ENCODE data around the gene MMP25. TPM values are rescaled to one million over a fixed set of nuclear protein-coding genes. Genes with fewer than 3 reads are reported as not detected.

The MMP25 gene
- total and polyA plus RNA-seq, 9 of the 15 experiments (the other 6 are each of a cell fraction or from before 2014, with no cell fraction given): 0.03 to 0.04 TPM; not detected in 7

DNA sequence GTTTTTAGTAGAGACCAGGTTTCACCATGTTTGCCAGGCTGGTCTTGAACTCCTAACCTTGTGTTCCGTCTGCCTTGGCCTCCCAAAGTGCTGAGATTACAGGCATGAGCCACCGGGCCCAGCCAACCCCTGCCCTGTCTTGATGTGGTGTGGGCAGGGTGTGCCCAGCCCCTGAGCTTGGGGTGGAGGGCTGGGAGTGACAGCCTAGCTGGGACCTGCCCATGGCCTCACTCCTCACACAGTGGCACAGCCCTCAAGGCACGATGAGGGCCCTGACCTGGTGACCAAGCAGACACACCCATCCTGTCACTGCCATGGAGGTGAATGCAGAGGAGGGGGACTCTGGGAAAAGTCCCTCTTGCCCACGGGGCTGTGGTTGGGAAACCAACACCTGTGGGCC, 22.1 kb downstream of the MMP25 start:
- no peaks in the 10 kb centered on the region for H4K20me1 ChIP-seq (replicated peaks; ENCODE audit: control insufficient read depth, insufficient read depth, low read length)
- intact Hi-C loops (cut with micrococcal nuclease) (no loop called here), in situ Hi-C loops (cut with MboI) (no loop called here)
- no peaks in the 10 kb centered on the region for H3K36me3 ChIP-seq (ENCODE audit: control insufficient read depth, insufficient read depth, low read length)
- POLR2A ChIA-PET: interaction anchor here (0.5 kb wide), 1 partner anchor 169 kb away, joined by 3 read pairs; no protein-coding TSS in a partner anchor
- ATAC-seq (no peak), FAIRE-seq (no peak), DNase-seq (ENCODE audit: extremely low read depth in 1 of 4, low spot score in 3 of 4) (no peak)
- 53% methylated on average over 4 of the region's 4 CpGs for WGBS (ENCODE audit: insufficient coverage, low coverage, missing lambda C conversion rate)
- TF ChIP-seq, protein P1, sequence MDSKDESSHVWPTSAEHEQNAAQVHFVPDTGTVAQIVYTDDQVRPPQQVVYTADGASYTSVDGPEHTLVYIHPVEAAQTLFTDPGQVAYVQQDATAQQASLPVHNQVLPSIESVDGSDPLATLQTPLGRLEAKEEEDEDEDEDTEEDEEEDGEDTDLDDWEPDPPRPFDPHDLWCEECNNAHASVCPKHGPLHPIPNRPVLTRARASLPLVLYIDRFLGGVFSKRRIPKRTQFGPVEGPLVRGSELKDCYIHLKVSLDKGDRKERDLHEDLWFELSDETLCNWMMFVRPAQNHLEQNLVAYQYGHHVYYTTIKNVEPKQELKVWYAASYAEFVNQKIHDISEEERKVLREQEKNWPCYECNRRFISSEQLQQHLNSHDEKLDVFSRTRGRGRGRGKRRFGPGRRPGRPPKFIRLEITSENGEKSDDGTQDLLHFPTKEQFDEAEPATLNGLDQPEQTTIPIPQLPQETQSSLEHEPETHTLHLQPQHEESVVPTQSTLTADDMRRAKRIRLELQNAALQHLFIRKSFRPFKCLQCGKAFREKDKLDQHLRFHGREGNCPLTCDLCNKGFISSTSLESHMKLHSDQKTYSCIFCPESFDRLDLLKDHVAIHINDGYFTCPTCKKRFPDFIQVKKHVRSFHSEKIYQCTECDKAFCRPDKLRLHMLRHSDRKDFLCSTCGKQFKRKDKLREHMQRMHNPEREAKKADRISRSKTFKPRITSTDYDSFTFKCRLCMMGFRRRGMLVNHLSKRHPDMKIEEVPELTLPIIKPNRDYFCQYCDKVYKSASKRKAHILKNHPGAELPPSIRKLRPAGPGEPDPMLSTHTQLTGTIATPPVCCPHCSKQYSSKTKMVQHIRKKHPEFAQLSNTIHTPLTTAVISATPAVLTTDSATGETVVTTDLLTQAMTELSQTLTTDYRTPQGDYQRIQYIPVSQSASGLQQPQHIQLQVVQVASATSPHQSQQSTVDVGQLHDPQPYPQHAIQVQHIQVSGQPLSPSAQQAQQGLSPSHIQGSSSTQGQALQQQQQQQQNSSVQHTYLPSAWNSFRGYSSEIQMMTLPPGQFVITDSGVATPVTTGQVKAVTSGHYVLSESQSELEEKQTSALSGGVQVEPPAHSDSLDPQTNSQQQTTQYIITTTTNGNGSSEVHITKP (IDR thresholded peaks at IDR 0.05; ENCODE audit: partially characterized antibody): no peak
- no peak for TF ChIP-seq CCNT2 (IDR thresholded peaks at IDR 0.05; ENCODE audit: borderline replicate concordance, extremely low read depth, insufficient read length, low read depth, low read length)
- no peak for TF ChIP-seq ETV5 (CRISPR knock-in tag; IDR thresholded peaks at IDR 0.05; ENCODE audit: low read depth)
- no peak for TF ChIP-seq POLR3G (IDR thresholded peaks at IDR 0.05; ENCODE audit: extremely low read depth, insufficient read length, insufficient replicate concordance)
- TF ChIP-seq, protein P2, sequence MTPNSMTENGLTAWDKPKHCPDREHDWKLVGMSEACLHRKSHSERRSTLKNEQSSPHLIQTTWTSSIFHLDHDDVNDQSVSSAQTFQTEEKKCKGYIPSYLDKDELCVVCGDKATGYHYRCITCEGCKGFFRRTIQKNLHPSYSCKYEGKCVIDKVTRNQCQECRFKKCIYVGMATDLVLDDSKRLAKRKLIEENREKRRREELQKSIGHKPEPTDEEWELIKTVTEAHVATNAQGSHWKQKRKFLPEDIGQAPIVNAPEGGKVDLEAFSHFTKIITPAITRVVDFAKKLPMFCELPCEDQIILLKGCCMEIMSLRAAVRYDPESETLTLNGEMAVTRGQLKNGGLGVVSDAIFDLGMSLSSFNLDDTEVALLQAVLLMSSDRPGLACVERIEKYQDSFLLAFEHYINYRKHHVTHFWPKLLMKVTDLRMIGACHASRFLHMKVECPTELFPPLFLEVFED (CRISPR knock-in tag; conservative IDR thresholded peaks at IDR 0.05): no peak
- TF ChIP-seq LCOR (CRISPR knock-in tag; IDR thresholded peaks at IDR 0.05): no peak
- no peak for TF ChIP-seq ZNF274 (IDR thresholded peaks at IDR 0.05; ENCODE audit: borderline replicate concordance, low read depth, low read length)
- TF ChIP-seq, protein P3, sequence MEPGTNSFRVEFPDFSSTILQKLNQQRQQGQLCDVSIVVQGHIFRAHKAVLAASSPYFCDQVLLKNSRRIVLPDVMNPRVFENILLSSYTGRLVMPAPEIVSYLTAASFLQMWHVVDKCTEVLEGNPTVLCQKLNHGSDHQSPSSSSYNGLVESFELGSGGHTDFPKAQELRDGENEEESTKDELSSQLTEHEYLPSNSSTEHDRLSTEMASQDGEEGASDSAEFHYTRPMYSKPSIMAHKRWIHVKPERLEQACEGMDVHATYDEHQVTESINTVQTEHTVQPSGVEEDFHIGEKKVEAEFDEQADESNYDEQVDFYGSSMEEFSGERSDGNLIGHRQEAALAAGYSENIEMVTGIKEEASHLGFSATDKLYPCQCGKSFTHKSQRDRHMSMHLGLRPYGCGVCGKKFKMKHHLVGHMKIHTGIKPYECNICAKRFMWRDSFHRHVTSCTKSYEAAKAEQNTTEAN (CRISPR knock-in tag; IDR thresholded peaks at IDR 0.05): no peak
- no peak for TF ChIP-seq ZNF445 (CRISPR knock-in tag; IDR thresholded peaks at IDR 0.05; ENCODE audit: low read depth)
- TF ChIP-seq NCOA4 (IDR thresholded peaks at IDR 0.05; ENCODE audit: partially characterized antibody): no peak
- TF ChIP-seq MCM2 (IDR thresholded peaks at IDR 0.05; ENCODE audit: low read depth): no peak
- TF ChIP-seq EZH2 (IDR thresholded peaks at IDR 0.05; ENCODE audit: borderline replicate concordance, low read depth, low read length): no peak
- TF ChIP-seq, protein P4, sequence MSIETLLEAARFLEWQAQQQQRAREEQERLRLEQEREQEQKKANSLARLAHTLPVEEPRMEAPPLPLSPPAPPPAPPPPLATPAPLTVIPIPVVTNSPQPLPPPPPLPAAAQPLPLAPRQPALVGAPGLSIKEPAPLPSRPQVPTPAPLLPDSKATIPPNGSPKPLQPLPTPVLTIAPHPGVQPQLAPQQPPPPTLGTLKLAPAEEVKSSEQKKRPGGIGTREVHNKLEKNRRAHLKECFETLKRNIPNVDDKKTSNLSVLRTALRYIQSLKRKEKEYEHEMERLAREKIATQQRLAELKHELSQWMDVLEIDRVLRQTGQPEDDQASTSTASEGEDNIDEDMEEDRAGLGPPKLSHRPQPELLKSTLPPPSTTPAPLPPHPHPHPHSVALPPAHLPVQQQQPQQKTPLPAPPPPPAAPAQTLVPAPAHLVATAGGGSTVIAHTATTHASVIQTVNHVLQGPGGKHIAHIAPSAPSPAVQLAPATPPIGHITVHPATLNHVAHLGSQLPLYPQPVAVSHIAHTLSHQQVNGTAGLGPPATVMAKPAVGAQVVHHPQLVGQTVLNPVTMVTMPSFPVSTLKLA (conservative IDR thresholded peaks at IDR 0.05): no peak
- H2AFZ ChIP-seq (ENCODE audit: low read depth, low read length): no peak overlapping the region
- no peak overlapping the region for H3K4me3 ChIP-seq
- BruUV-seq (replicated peaks): no TSS peak
- CTCF ChIA-PET (ENCODE audit: low intra/inter-chr PET ratio): no interaction called here
- peaks cover 0 to under 1% of the 10 kb centered on the region in 2 experiments; a peak in 1 of 5 replicates for H3K27me3 ChIP-seq (ENCODE audit: control insufficient read depth in 2 of 2, insufficient read depth in 2 of 2, low read length in 2 of 2)
- H3K79me2 ChIP-seq (ENCODE audit: control insufficient read depth, insufficient read depth, low read length): no peaks in the 10 kb centered on the region
- H3K9me3 ChIP-seq (replicated peaks; ENCODE audit: control insufficient read depth, insufficient read depth, low read depth, low read length): no peaks in the 10 kb centered on the region
- peaks cover 8 to 41% of the 10 kb centered on the region in 2 experiments; a peak in 4 of 5 replicates for H3K4me1 ChIP-seq (replicated peaks in 1 of 2; ENCODE audit: control insufficient read depth in 2 of 2, insufficient read depth in 2 of 2, low read length in 2 of 2)
- H3K4me2 ChIP-seq (ENCODE audit: insufficient read depth, low read length): no peak overlapping the region
- H3K9me1 ChIP-seq (ENCODE audit: control insufficient read depth, insufficient read depth, low read length): no peaks in the 10 kb centered on the region
- no peak overlapping the region for H3K27ac ChIP-seq (ENCODE audit: extremely low read depth, low read depth, low read length)
- H3K9ac ChIP-seq (ENCODE audit: insufficient read depth in 1 of 2, low read depth in 2 of 2, low read length in 2 of 2): peak overlapping the region in 1 of 2 experiments; percentile 58; a peak in 1 of 4 replicates

Data from K562 (cell line).